K562 (cell line): ENCODE data around the gene GALNT12. TPM values are rescaled to one million over a fixed set of nuclear protein-coding genes. Genes with fewer than 3 reads are reported as not detected.

ENCODE experiments used
- ATF7 ChIP-seq: fragments of 450-650 bp; IDR thresholded peaks from 2 replicates; pipeline ENCODE4 v1.7.1; 2014; ENCODE audit warnings: mild to moderate bottlenecking, moderate library complexity
- CHAMP1 ChIP-seq: fragments of 450-650 bp; IDR thresholded peaks from 2 replicates; pipeline ENCODE4 v1.6.1; 2016; ENCODE audit warnings: mild to moderate bottlenecking
- CHD7 ChIP-seq: fragments of 200-600 bp; sonication (generic); IDR thresholded peaks from one replicate; pipeline ENCODE4 v1.6.1; 2012; ENCODE audit warnings: mild to moderate bottlenecking, low read depth, low read length, inconsistent platforms
- MAFG ChIP-seq: fragments of 450-650 bp; conservative IDR thresholded peaks from 2 replicates; pipeline ENCODE4 v1.6.1; 2016; ENCODE audit warnings: missing genetic modification characterization, missing compliant biosample characterization
- NCOR1 ChIP-seq: fragments of 450-650 bp; IDR thresholded peaks from 2 replicates; pipeline ENCODE4 v1.6.1; 2016; ENCODE audit warnings: mild to moderate bottlenecking, moderate library complexity
- TAF9B ChIP-seq: fragments of 450-650 bp; IDR thresholded peaks from 2 replicates; pipeline ENCODE4 v1.6.1; 2018; ENCODE audit warnings: mild to moderate bottlenecking; ENCODE audit not compliant: partially characterized antibody
- ZNF445 ChIP-seq: fragments of 250-450 bp; sonication (Bioruptor Pico); IDR thresholded peaks from 2 replicates; pipeline ENCODE4 v1.4.0; 2020; ENCODE audit warnings: low read depth, mild to moderate bottlenecking, moderate library complexity
- ZNF639 ChIP-seq, 2 experiments: fragments of 200-800 bp in 1 of 2; sonication (Bioruptor generic) in 1 of 2; sonication (generic) in 1 of 2; formaldehyde crosslinking in 1 of 2; IDR thresholded peaks in 1 of 2; conservative IDR thresholded peaks in 1 of 2; 2 replicates each; pipeline versions ENCODE4 v1.5.0 to v1.6.1; 2016 to 2020; ENCODE audit warnings: missing compliant biosample characterization in 1 of 2, missing genetic modification characterization in 1 of 2, missing genetic modification reagents in 1 of 2
- ZNF778 ChIP-seq: fragments of 450-650 bp; formaldehyde crosslinking; IDR thresholded peaks from 2 replicates; pipeline ENCODE4 v1.4.0; 2020; ENCODE audit warnings: mild to moderate bottlenecking, moderate library complexity
- polyA plus RNA-seq, 8 experiments: library from polyadenylated mRNA; depleted of rRNA in 4 of 8; stranded (reverse) in 5 of 8; unstranded in 3 of 8; fragments of >200 nt; fragmentation: Nextera tagmentation in 2 of 8; fragmentation: Illumina TruSeq in 1 of 8; extraction: Ambion mirVana in 2 of 8; extraction: Trizol in 1 of 8; gene quantifications; 2 replicates each; pipeline versions ENCODE4 v1.2.1 to v1.2.3, GENCODE V29; 2011 to 2014; ENCODE audit warnings: inconsistent platforms in 1 of 8, missing spikeins in 1 of 8
- total RNA-seq, 7 experiments: library from RNA; depleted of rRNA in 6 of 7; stranded (reverse); fragments of >200 nt in 6 of 7; fragmentation: Illumina TruSeq in 2 of 7; extraction: Trizol in 2 of 7; gene quantifications; 2 replicates each; pipeline versions ENCODE4 v1.2.1 to v1.2.3, GENCODE V29; 2011 to 2021; ENCODE audit warnings: low replicate concordance in 1 of 7

The GALNT12 gene
- total and polyA plus RNA-seq, 9 of the 15 experiments (the other 6 are each of a cell fraction or from before 2014, with no cell fraction given), result 29.7 to 82.9 (median 44.2) TPM

- no peak for TF ChIP-seq CHD7
- no peak for TF ChIP-seq TAF9B
- no peak for TF ChIP-seq ZNF778 (CRISPR knock-in tag)
- no peak for TF ChIP-seq CHAMP1
- no peak for TF ChIP-seq ZNF639 (CRISPR knock-in tag; conservative IDR thresholded peaks at IDR 0.05 in 1 of 2, IDR thresholded peaks at IDR 0.05 in 1 of 2)
- TF ChIP-seq ATF7, result no peak
- TF ChIP-seq MAFG, result no peak
- TF ChIP-seq ZNF445 (CRISPR knock-in tag), result no peak
- TF ChIP-seq NCOR1, result no peak
Measured at GRCh38 chr9:98879963-98880310, 72.5 kb downstream of the GALNT12 start (continued).
